GM18861 (cell line): ENCODE results near the gene NUAK1.
"Not testable (repeated sequence)": the region's sequence is repeated elsewhere in the genome, so short reads cannot be mapped to it uniquely, and the experiment has no call there.

Experiments
- ATAC-seq: cut with Tn5 transposase; IDR thresholded peaks from one replicate; pipeline ENCODE4 v1.9.1; 2021; ENCODE audit not compliant: unreplicated experiment

The NUAK1 gene

DNA sequence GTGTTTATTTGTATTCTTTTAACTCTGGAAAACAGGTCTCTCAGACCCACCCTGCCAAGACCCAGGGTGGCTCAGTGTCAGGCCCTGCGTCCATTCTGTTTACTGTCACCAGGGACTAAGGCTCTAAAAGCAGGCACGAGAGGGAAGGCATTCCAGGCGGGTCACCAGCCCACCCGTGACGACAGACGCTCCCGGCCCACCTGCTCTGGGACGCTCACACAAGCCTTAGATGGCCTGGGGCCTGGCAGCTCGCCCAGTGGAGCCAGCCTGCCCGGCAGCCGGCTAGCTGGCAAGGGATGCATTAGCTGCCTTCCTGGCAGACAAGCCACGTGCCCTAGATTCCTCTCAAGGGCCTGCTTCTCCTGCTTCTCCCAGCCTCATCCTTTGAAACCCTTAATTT lies 9.2 kb upstream of the NUAK1 start:
- ATAC-seq = no peak

DNA sequence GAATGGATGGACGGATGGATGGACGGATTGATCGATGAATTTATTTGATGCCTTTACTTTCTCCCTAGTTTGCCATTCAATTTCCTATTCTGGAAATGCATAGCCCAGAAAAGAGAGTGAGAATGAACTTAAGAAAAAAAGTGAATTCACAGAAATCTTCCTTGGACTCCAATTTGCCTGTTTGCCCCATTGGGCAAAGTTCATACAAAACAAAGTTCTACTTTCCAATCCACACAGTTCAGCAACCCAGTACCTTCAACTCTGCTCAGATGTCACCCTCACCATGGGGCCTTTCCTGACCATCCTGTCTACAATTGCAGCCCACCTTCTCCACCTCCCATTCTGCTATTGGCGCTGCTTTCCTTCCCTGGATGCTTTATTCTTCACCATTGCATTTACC lies 8.2 kb upstream of the NUAK1 start:
- no peak for ATAC-seq

GRCh38 chr12:106145539-106146447 lies 7.0 kb upstream of the NUAK1 start:
- no peak for ATAC-seq

DNA sequence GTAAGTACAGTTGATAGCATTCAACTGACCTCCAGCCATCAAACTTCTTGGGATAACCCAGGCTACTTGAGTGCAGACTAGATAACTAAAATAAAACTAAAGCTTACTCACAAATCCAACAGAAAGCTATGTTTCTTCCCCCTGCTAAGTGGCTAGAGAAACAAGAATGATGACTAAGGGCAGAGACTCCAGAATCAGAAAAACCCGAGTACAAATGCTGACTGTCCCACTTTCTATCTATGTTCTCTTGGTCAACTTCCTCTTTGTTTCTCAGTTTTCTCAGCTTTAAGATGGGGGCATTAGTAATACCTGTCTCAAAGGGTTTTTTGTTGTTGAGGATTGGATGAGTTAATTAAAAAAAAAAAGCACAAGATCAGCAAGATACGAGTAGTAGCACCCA lies 6.1 kb upstream of the NUAK1 start:
- ATAC-seq = no peak

- no peak for ATAC-seq
Measured at GRCh38 chr12:106142591-106143261, 4.0 kb upstream of the NUAK1 start.

DNA sequence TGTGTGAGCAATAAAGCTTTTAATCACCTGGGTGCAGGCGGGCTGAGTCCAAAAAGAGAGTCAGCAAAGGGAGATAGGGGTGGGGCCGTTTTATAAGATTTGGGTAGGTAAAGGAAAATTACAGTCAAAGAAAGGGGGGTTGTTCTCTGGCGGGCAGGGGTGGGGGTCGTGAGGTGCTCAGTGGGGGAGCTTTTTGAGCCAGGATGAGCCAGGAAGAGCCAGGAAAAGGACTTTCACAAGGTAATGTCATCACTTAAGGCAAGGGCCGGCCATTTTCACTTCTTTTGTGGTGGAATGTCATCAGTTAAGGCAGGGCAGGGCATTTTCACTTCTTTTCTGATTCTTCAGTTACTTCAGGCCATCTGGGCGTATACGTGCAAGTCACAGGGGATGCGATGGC lies 3.2 kb upstream of the NUAK1 start:
- ATAC-seq = not testable (repeated sequence)

- ATAC-seq = no peak
Measured at GRCh38 chr12:106141452-106141851, 2.7 kb upstream of the NUAK1 start.

GRCh38 chr12:106141003-106141402 lies 2.2 kb upstream of the NUAK1 start:
- ATAC-seq = no peak

- ATAC-seq = no peak
Measured at GRCh38 chr12:106140223-106140986, 1.7 kb upstream of the NUAK1 start.

- ATAC-seq = no peak
Measured at GRCh38 chr12:106139422-106140171, 843 bp upstream of the NUAK1 start.

DNA sequence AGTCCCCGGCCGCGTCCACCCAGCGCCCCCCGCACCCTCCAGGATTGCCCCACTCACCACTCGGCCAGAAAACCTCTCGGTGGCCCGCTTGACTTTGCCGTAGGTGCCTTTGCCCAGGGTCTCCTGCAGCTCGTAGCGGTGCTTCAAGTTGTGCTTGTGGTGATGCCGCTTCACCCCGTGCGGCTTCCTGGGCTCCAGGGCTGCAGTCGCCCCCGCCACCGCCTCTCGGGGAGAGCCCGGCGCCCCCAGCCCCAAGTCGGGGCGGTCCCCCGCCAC lies 459 bp downstream of the NUAK1 start:
- ATAC-seq = no peak

- ATAC-seq = no peak
Measured at GRCh38 chr12:106137530-106138356, 1.0 kb downstream of the NUAK1 start.

DNA sequence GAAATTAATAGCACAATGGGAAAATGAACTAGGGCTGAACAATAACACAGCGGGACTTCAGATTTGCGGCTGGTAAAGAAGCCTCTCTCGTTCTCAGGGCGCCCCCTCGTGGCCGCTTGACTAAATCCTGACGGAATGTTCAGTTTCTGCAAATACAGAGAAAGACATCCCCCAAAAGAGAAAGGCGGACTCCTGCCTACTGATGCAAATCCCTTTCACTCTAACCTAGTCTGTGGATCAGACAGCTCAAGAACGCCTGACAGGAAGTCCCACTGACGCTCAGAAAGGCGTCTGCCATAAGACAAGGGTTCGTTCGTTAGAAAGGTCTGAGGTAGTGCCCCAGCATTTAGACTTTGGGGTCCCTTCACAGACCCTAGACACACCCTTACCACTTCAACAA lies 2.5 kb downstream of the NUAK1 start:
- no peak for ATAC-seq

DNA sequence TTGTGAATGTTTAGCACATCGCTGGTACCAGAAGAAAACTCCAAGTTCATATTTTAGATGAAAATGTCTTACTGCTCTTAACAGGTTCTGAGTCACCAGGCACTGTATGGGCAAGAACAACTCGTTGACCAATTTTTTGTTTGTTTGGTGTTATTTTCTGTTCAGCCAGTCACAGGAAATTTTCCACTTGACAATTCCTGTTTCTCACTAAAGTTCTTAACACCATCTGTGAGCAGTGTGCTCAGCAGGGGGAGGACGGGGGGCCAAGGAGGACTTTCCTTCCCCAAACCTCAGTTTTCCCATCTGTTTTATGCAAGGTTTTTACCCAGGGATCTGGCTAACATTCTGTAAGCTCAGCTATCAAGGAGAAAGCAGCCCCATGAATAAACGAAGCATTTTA lies 3.0 kb downstream of the NUAK1 start:
- ATAC-seq = no peak

- ATAC-seq = no peak
Measured at GRCh38 chr12:106135075-106135474, 3.7 kb downstream of the NUAK1 start.

- ATAC-seq = no peak
Measured at GRCh38 chr12:106134294-106134949, 4.3 kb downstream of the NUAK1 start.

DNA sequence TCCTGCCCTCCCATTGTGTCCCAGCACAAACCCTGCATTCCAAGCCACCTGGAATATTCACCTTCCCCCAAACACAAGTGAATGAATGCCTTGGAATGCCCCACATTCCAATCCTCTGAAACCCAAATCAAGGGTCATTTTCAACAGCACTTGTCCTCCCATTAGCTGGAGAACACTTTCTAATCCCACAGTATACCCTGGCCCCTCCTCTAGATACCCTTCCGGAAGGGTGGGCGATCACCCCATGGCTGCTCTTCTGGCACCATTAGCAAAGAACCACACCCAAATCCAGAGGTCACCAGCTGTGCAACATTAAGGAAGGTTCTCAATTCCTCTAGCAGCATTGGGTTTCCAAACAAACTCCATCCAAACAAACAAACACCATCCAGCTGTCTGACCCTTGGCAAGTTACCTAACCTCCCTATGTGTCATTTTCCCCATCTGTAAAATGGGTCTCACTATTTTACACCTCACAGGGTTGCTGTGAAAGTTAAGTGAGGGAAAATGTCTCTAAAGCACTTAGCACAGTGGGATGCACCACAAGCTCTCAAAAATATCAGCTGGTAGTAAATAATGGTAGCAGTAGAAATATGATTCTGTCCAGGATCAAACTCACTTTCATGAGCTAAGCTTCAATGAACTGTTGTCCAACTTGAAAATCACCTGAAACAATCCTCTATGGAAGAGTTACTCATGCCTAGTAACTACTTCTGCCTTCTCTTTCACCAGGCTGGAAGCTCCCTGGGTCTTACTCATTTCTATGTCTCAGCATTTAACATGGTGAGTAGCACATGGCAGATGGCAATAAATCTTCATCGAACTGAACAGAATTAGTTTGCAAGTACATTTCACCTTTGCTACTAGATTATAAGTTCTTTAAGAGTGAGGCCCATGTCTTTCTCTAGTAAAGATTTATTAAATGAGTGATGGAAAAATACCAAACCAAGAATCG lies 5.3 kb downstream of the NUAK1 start:
- ATAC-seq = no peak
